ENCODE results near the gene PIK3CG. TPM values are rescaled to one million over a fixed set of nuclear protein-coding genes. Genes with fewer than 3 reads are reported as not detected.
A peak's percentile ranks its signal among the peaks of the same experiment; 100 is the strongest.

Gene PIK3CG
- total RNA-seq, result 22.4 TPM
- 2.2 TPM for polyA plus RNA-seq
- long read RNA-seq, donor 1, full-length matches to known transcripts, result 1 of 1 reads
- long read RNA-seq, donor 1, partial matches to known transcripts, result 0 of 1 reads
- long read RNA-seq, donor 1, other reads (novel, unspliced or antisense), result 0 of 1 reads
- long read RNA-seq, donor 2, result 0 reads
- long read RNA-seq, donor 3, full-length matches to known transcripts, result 1 of 1 reads
- long read RNA-seq, donor 3, partial matches to known transcripts, result 0 of 1 reads
- long read RNA-seq, donor 3, other reads (novel, unspliced or antisense), result 0 of 1 reads
- long read RNA-seq, donor 4, result 0 reads
- long read RNA-seq, donor 5, full-length matches to known transcripts, result 2 of 2 reads
- long read RNA-seq, donor 5, partial matches to known transcripts, result 0 of 2 reads
- long read RNA-seq, donor 5, other reads (novel, unspliced or antisense), result 0 of 2 reads
- long read RNA-seq, donor 6, partial matches to known transcripts, result 0 of 1 reads
- long read RNA-seq, donor 6, other reads (novel, unspliced or antisense), result 0 of 1 reads
- long read RNA-seq, donor 7, partial matches to known transcripts, result 0 of 1 reads
- long read RNA-seq, donor 7, other reads (novel, unspliced or antisense), result 0 of 1 reads
- long read RNA-seq, donor 8, result 0 reads
- long read RNA-seq, donor 9, full-length matches to known transcripts, result 2 of 2 reads
- long read RNA-seq, donor 9, partial matches to known transcripts, result 0 of 2 reads
- long read RNA-seq, donor 9, other reads (novel, unspliced or antisense), result 0 of 2 reads
- long read RNA-seq, donor 10, result 0 reads

- Histone ChIP-seq H3K36me3 (ENCODE audit: control insufficient read depth in 2 of 2, insufficient read depth in 2 of 2, low read length in 1 of 2) (peaks cover 28 to 30% of the 10 kb centered on the region in 2 donors), H3K9me3 (ENCODE audit: control insufficient read depth in 2 of 2, insufficient read depth in 1 of 2, low read length in 1 of 2) (peaks cover 4 to 8% of the 10 kb centered on the region in 2 donors), H3K4me1 (ENCODE audit: control insufficient read depth in 2 of 2, insufficient read depth in 2 of 2, low read length in 2 of 2) (peaks cover 21 to 27% of the 10 kb centered on the region in 2 donors), H3K27ac (ENCODE audit: low read depth in 1 of 2, low read length in 1 of 2) (peak within 1 kb of the TSS; percentile 84 to 90), H3K27me3 (ENCODE audit: control insufficient read depth in 2 of 2, insufficient read depth in 1 of 2, low read length in 1 of 2) (no peaks in the 10 kb centered on the region), H3K4me3 (ENCODE audit: low read length in 2 of 2) (peak within 1 kb of the TSS; percentile 67 to 72)
- DNase-seq (ENCODE audit: low read depth in 6 of 9, low spot score in 9 of 9), result peak in 8 of 9 donors; percentile 37 to 86 (median 62)
- WGBS, result 3% methylated on average over 13 of the region's 13 CpGs
Measured at GRCh38 chr7:106865130-106866041, at the start of gene PIK3CG. TSS of gene PIK3CG (plus strand) at chr7:106865282. CDS start at chr7:106867562, 2,280 bp downstream.

- Histone ChIP-seq H3K27me3 (ENCODE audit: control insufficient read depth in 2 of 2, insufficient read depth in 1 of 2, low read length in 1 of 2) (no peaks in the 10 kb centered on the region), H3K27ac (ENCODE audit: low read depth in 1 of 2, low read length in 1 of 2) (no peak overlapping the region), H3K36me3 (ENCODE audit: control insufficient read depth in 2 of 2, insufficient read depth in 2 of 2, low read length in 1 of 2) (no peaks in the 10 kb centered on the region), H3K4me3 (ENCODE audit: low read length in 2 of 2) (no peak overlapping the region), H3K9me3 (ENCODE audit: control insufficient read depth in 2 of 2, insufficient read depth in 1 of 2, low read length in 1 of 2) (no peaks in the 10 kb centered on the region), H3K4me1 (ENCODE audit: control insufficient read depth in 2 of 2, insufficient read depth in 2 of 2, low read length in 2 of 2) (no peaks in the 10 kb centered on the region)
- WGBS, result 89% methylated on average over 1 of the region's 1 CpG
- no peak for DNase-seq (ENCODE audit: low read depth in 6 of 9, low spot score in 9 of 9)
Measured at GRCh38 chr7:106817098-106817497, 48.0 kb upstream of the PIK3CG start.

GRCh38 chr7:106818736-106819135 is 46.3 kb upstream of the PIK3CG start:
- Histone ChIP-seq H3K36me3 (ENCODE audit: control insufficient read depth in 2 of 2, insufficient read depth in 2 of 2, low read length in 1 of 2) (no peaks in the 10 kb centered on the region), H3K27me3 (ENCODE audit: control insufficient read depth in 2 of 2, insufficient read depth in 1 of 2, low read length in 1 of 2) (no peaks in the 10 kb centered on the region), H3K4me1 (ENCODE audit: control insufficient read depth in 2 of 2, insufficient read depth in 2 of 2, low read length in 2 of 2) (no peaks in the 10 kb centered on the region), H3K27ac (ENCODE audit: low read depth in 1 of 2, low read length in 1 of 2) (no peak overlapping the region), H3K9me3 (ENCODE audit: control insufficient read depth in 2 of 2, insufficient read depth in 1 of 2, low read length in 1 of 2) (no peaks in the 10 kb centered on the region), H3K4me3 (ENCODE audit: low read length in 2 of 2) (no peak overlapping the region)
- 0% methylated on average over 1 of the region's 1 CpG for WGBS
- DNase-seq (ENCODE audit: low read depth in 6 of 9, low spot score in 9 of 9), result no peak

- H3K4me3 ChIP-seq (ENCODE audit: low read length in 2 of 2), result no peak overlapping the region
- H3K27ac ChIP-seq (ENCODE audit: low read depth in 1 of 2, low read length in 1 of 2), result no peak overlapping the region
- H3K4me1 ChIP-seq (ENCODE audit: control insufficient read depth in 2 of 2, insufficient read depth in 2 of 2, low read length in 2 of 2), result no peaks in the 10 kb centered on the region
- DNase-seq (ENCODE audit: low read depth in 6 of 9, low spot score in 9 of 9), result no peak
- no peaks in the 10 kb centered on the region for H3K9me3 ChIP-seq (ENCODE audit: control insufficient read depth in 2 of 2, insufficient read depth in 1 of 2, low read length in 1 of 2)
- H3K36me3 ChIP-seq (ENCODE audit: control insufficient read depth in 2 of 2, insufficient read depth in 2 of 2, low read length in 1 of 2), result no peaks in the 10 kb centered on the region
- no peaks in the 10 kb centered on the region for H3K27me3 ChIP-seq (ENCODE audit: control insufficient read depth in 2 of 2, insufficient read depth in 1 of 2, low read length in 1 of 2)
Measured at GRCh38 chr7:106819546-106819945, 45.5 kb upstream of the PIK3CG start.

- Histone ChIP-seq H3K27me3 (ENCODE audit: control insufficient read depth in 2 of 2, insufficient read depth in 1 of 2, low read length in 1 of 2) (no peaks in the 10 kb centered on the region), H3K36me3 (ENCODE audit: control insufficient read depth in 2 of 2, insufficient read depth in 2 of 2, low read length in 1 of 2) (no peaks in the 10 kb centered on the region), H3K9me3 (ENCODE audit: control insufficient read depth in 2 of 2, insufficient read depth in 1 of 2, low read length in 1 of 2) (no peaks in the 10 kb centered on the region), H3K27ac (ENCODE audit: low read depth in 1 of 2, low read length in 1 of 2) (no peak overlapping the region), H3K4me1 (ENCODE audit: control insufficient read depth in 2 of 2, insufficient read depth in 2 of 2, low read length in 2 of 2) (no peaks in the 10 kb centered on the region), H3K4me3 (ENCODE audit: low read length in 2 of 2) (no peak overlapping the region)
- DNase-seq (ENCODE audit: low read depth in 6 of 9, low spot score in 9 of 9), result no peak
- 98% methylated on average over 4 of the region's 4 CpGs for WGBS
Measured at GRCh38 chr7:106820321-106821217, 44.5 kb upstream of the PIK3CG start.

GRCh38 chr7:106823631-106824030 is 41.5 kb upstream of the PIK3CG start:
- H3K27me3 ChIP-seq (ENCODE audit: control insufficient read depth in 2 of 2, insufficient read depth in 1 of 2, low read length in 1 of 2), result no peaks in the 10 kb centered on the region
- no peak overlapping the region for H3K27ac ChIP-seq (ENCODE audit: low read depth in 1 of 2, low read length in 1 of 2)
- no peak for DNase-seq (ENCODE audit: low read depth in 6 of 9, low spot score in 9 of 9)
- no peaks in the 10 kb centered on the region for H3K4me1 ChIP-seq (ENCODE audit: control insufficient read depth in 2 of 2, insufficient read depth in 2 of 2, low read length in 2 of 2)
- no peak overlapping the region for H3K4me3 ChIP-seq (ENCODE audit: low read length in 2 of 2)
- no peaks in the 10 kb centered on the region for H3K9me3 ChIP-seq (ENCODE audit: control insufficient read depth in 2 of 2, insufficient read depth in 1 of 2, low read length in 1 of 2)
- no peaks in the 10 kb centered on the region for H3K36me3 ChIP-seq (ENCODE audit: control insufficient read depth in 2 of 2, insufficient read depth in 2 of 2, low read length in 1 of 2)

GRCh38 chr7:106824458-106824857 is 40.6 kb upstream of the PIK3CG start:
- no peak for DNase-seq (ENCODE audit: low read depth in 6 of 9, low spot score in 9 of 9)
- no peak overlapping the region for H3K27ac ChIP-seq (ENCODE audit: low read depth in 1 of 2, low read length in 1 of 2)
- no peaks in the 10 kb centered on the region for H3K36me3 ChIP-seq (ENCODE audit: control insufficient read depth in 2 of 2, insufficient read depth in 2 of 2, low read length in 1 of 2)
- H3K4me3 ChIP-seq (ENCODE audit: low read length in 2 of 2), result no peak overlapping the region
- H3K9me3 ChIP-seq (ENCODE audit: control insufficient read depth in 2 of 2, insufficient read depth in 1 of 2, low read length in 1 of 2), result peaks cover 0 to 4% of the 10 kb centered on the region in 2 donors
- 99% methylated on average over 4 of the region's 4 CpGs for whole genome bisulfite sequencing
- no peaks in the 10 kb centered on the region for H3K4me1 ChIP-seq (ENCODE audit: control insufficient read depth in 2 of 2, insufficient read depth in 2 of 2, low read length in 2 of 2)
- H3K27me3 ChIP-seq (ENCODE audit: control insufficient read depth in 2 of 2, insufficient read depth in 1 of 2, low read length in 1 of 2), result no peaks in the 10 kb centered on the region

GRCh38 chr7:106827626-106828025 is 37.5 kb upstream of the PIK3CG start:
- H3K9me3 ChIP-seq (ENCODE audit: control insufficient read depth in 2 of 2, insufficient read depth in 1 of 2, low read length in 1 of 2), result peaks cover 0 to 5% of the 10 kb centered on the region in 2 donors
- WGBS, result 86% methylated on average over 2 of the region's 2 CpGs
- no peaks in the 10 kb centered on the region for H3K27me3 ChIP-seq (ENCODE audit: control insufficient read depth in 2 of 2, insufficient read depth in 1 of 2, low read length in 1 of 2)
- H3K36me3 ChIP-seq (ENCODE audit: control insufficient read depth in 2 of 2, insufficient read depth in 2 of 2, low read length in 1 of 2), result no peaks in the 10 kb centered on the region
- no peak overlapping the region for H3K27ac ChIP-seq (ENCODE audit: low read depth in 1 of 2, low read length in 1 of 2)
- no peak for DNase-seq (ENCODE audit: low read depth in 6 of 9, low spot score in 9 of 9)
- no peaks in the 10 kb centered on the region for H3K4me1 ChIP-seq (ENCODE audit: control insufficient read depth in 2 of 2, insufficient read depth in 2 of 2, low read length in 2 of 2)
- no peak overlapping the region for H3K4me3 ChIP-seq (ENCODE audit: low read length in 2 of 2)

All from thymus (tissue), 14 donors.